SK-N-SH treated with all-trans-retinoic acid at 6 μM for 48 hours (cell line): ENCODE data around the gene NCK2.

Source experiments
- ATAC-seq: fragments of 200-7000 bp; cut with Tn5 transposase; 3 replicates; pipeline ENCODE4 v1.9.1; 2020; ENCODE audit warnings: mild to moderate bottlenecking, moderate library complexity
- ARNTL ChIP-seq: fragments of 450-650 bp; formaldehyde crosslinking; IDR thresholded peaks from 2 replicates; pipeline ENCODE4 v1.5.0; 2020; ENCODE audit warnings: low read depth, mild to moderate bottlenecking, moderate library complexity, borderline replicate concordance
- BACH2 ChIP-seq: fragments of 250-450 bp; sonication (Bioruptor Pico); IDR thresholded peaks from 2 replicates; pipeline ENCODE4 v1.9.0; 2021; ENCODE audit warnings: mild to moderate bottlenecking, borderline replicate concordance
- CREB5 ChIP-seq: fragments of 250-450 bp; sonication (Bioruptor Pico); IDR thresholded peaks from 2 replicates; pipeline ENCODE4 v1.5.1; 2020; ENCODE audit warnings: low read depth, mild to moderate bottlenecking, moderate library complexity
- CSDC2 ChIP-seq: fragments of 250-450 bp; sonication (Bioruptor Pico); IDR thresholded peaks from 2 replicates; pipeline ENCODE4 v1.5.0; 2020; ENCODE audit warnings: mild to moderate bottlenecking, moderate library complexity
- ESRRG ChIP-seq: fragments of 250-450 bp; sonication (Bioruptor Pico); IDR thresholded peaks from 2 replicates; pipeline ENCODE4 v1.6.1; 2021; ENCODE audit warnings: mild to moderate bottlenecking
- GLIS3 ChIP-seq: fragments of 250-450 bp; sonication (Bioruptor Pico); IDR thresholded peaks from 2 replicates; pipeline ENCODE4 v1.5.0; 2020; ENCODE audit warnings: mild to moderate bottlenecking, moderate library complexity
- OSR1 ChIP-seq: fragments of 250-450 bp; sonication (Bioruptor Pico); IDR thresholded peaks from 2 replicates; pipeline ENCODE4 v1.8.0; 2022; ENCODE audit warnings: moderate library complexity, mild to moderate bottlenecking, inconsistent platforms
- PATZ1 ChIP-seq: fragments of 250-450 bp; sonication (Bioruptor Pico); IDR thresholded peaks from 2 replicates; pipeline ENCODE4 v1.8.0; 2020; ENCODE audit warnings: mild to moderate bottlenecking, moderate library complexity, borderline replicate concordance
- POU6F1 ChIP-seq: fragments of 250-450 bp; sonication (Bioruptor Pico); IDR thresholded peaks from 2 replicates; pipeline ENCODE4 v1.8.0; 2021; ENCODE audit warnings: low read depth, mild to moderate bottlenecking, moderate library complexity, borderline replicate concordance
- PPARA ChIP-seq: fragments of 250-450 bp; sonication (Bioruptor Pico); IDR thresholded peaks from 2 replicates; pipeline ENCODE4 v1.5.0; 2020; ENCODE audit warnings: mild to moderate bottlenecking, borderline replicate concordance
- RARB ChIP-seq: fragments of 250-450 bp; sonication (Bioruptor Pico); IDR thresholded peaks from 2 replicates; pipeline ENCODE4 v1.8.0; 2021; ENCODE audit warnings: mild to moderate bottlenecking, moderate library complexity
- SNAI2 ChIP-seq: fragments of 250-450 bp; sonication (Bioruptor Pico); IDR thresholded peaks from 2 replicates; pipeline ENCODE4 v1.5.0; 2020; ENCODE audit warnings: mild to moderate bottlenecking, moderate library complexity
- TCF4 ChIP-seq: fragments of 250-450 bp; sonication (Bioruptor Pico); IDR thresholded peaks from 2 replicates; pipeline ENCODE4 v1.8.0; 2021; ENCODE audit warnings: mild to moderate bottlenecking, moderate library complexity, borderline replicate concordance
- TOX ChIP-seq: fragments of 250-450 bp; sonication (Bioruptor Pico); IDR thresholded peaks from 2 replicates; pipeline ENCODE4 v1.8.0; 2021; ENCODE audit warnings: mild to moderate bottlenecking, moderate library complexity, borderline replicate concordance
- TSHZ2 ChIP-seq: fragments of 250-450 bp; sonication (Bioruptor Pico); IDR thresholded peaks from 2 replicates; pipeline ENCODE4 v1.5.0; 2020; ENCODE audit warnings: mild to moderate bottlenecking, moderate library complexity
- ZC3H10 ChIP-seq: fragments of 250-450 bp; sonication (Bioruptor Pico); IDR thresholded peaks from 2 replicates; pipeline ENCODE4 v1.5.1; 2021; ENCODE audit warnings: mild to moderate bottlenecking, moderate library complexity
- ZFP3 ChIP-seq: fragments of 250-450 bp; sonication (Bioruptor Pico); IDR thresholded peaks from 2 replicates; pipeline ENCODE4 v1.5.0; 2020; ENCODE audit warnings: mild to moderate bottlenecking, moderate library complexity
- ZFP30 ChIP-seq: fragments of 450-650 bp; formaldehyde crosslinking; IDR thresholded peaks from 2 replicates; pipeline ENCODE4 v1.5.0; 2022; ENCODE audit warnings: mild to moderate bottlenecking, moderate library complexity
- ZNF565 ChIP-seq: fragments of 450-650 bp; formaldehyde crosslinking; conservative IDR thresholded peaks from 2 replicates; pipeline ENCODE4 v1.5.0; 2020; ENCODE audit warnings: low read depth, mild to moderate bottlenecking, moderate library complexity
- ZNF70 ChIP-seq: fragments of 450-650 bp; formaldehyde crosslinking; IDR thresholded peaks from 2 replicates; pipeline ENCODE4 v1.5.0; 2020; ENCODE audit warnings: mild to moderate bottlenecking, moderate library complexity
- ZNF8 ChIP-seq: fragments of 450-650 bp; formaldehyde crosslinking; IDR thresholded peaks from 2 replicates; pipeline ENCODE4 v1.5.0; 2020; ENCODE audit warnings: mild to moderate bottlenecking, moderate library complexity

NCK2 gene

GRCh38 chr2:105847056-105847455, 102.3 kb downstream of the NCK2 start (continued):
- TF ChIP-seq RARB (CRISPR knock-in tag) (no peak), BACH2 (CRISPR knock-in tag) (no peak), SNAI2 (CRISPR knock-in tag) (no peak), TOX (no peak)
- TF ChIP-seq, all 23 proteins: peak for 0

GRCh38 chr2:105848367-105848766, 103.7 kb downstream of the NCK2 start:
- ATAC-seq: no peak
- TF ChIP-seq PPARA (CRISPR knock-in tag) (no peak), ZFP3 (CRISPR knock-in tag) (no peak), TCF4 (CRISPR knock-in tag) (no peak), ZNF70 (CRISPR knock-in tag) (no peak), ARNTL (CRISPR knock-in tag) (no peak), ZC3H10 (CRISPR knock-in tag) (no peak), OSR1 (CRISPR knock-in tag) (no peak), PATZ1 (CRISPR knock-in tag) (no peak), ZNF8 (CRISPR knock-in tag) (no peak), GLIS3 (CRISPR knock-in tag) (no peak), CREB5 (CRISPR knock-in tag) (no peak), SNAI2 (CRISPR knock-in tag) (no peak), RARB (CRISPR knock-in tag) (no peak), BACH2 (CRISPR knock-in tag) (no peak), ZFP30 (no peak), ESRRG (CRISPR knock-in tag) (no peak), CSDC2 (CRISPR knock-in tag) (no peak), TSHZ2 (CRISPR knock-in tag) (no peak)

GRCh38 chr2:105849431-105850179, 104.9 kb downstream of the NCK2 start:
- no peak for ATAC-seq
- TF ChIP-seq CREB5 (CRISPR knock-in tag) (no peak), PPARA (CRISPR knock-in tag) (no peak), ESRRG (CRISPR knock-in tag) (no peak), POU6F1 (CRISPR knock-in tag) (no peak), TOX (no peak), RARB (CRISPR knock-in tag) (no peak), ZC3H10 (CRISPR knock-in tag) (no peak), GLIS3 (CRISPR knock-in tag) (no peak), PATZ1 (CRISPR knock-in tag) (no peak), CSDC2 (CRISPR knock-in tag) (no peak), ZNF8 (CRISPR knock-in tag) (no peak), TSHZ2 (CRISPR knock-in tag) (no peak), ZNF565 (CRISPR knock-in tag) (no peak)
